ENCODE measurements around the gene UCK2.

- TF ChIP-seq, protein P1, sequence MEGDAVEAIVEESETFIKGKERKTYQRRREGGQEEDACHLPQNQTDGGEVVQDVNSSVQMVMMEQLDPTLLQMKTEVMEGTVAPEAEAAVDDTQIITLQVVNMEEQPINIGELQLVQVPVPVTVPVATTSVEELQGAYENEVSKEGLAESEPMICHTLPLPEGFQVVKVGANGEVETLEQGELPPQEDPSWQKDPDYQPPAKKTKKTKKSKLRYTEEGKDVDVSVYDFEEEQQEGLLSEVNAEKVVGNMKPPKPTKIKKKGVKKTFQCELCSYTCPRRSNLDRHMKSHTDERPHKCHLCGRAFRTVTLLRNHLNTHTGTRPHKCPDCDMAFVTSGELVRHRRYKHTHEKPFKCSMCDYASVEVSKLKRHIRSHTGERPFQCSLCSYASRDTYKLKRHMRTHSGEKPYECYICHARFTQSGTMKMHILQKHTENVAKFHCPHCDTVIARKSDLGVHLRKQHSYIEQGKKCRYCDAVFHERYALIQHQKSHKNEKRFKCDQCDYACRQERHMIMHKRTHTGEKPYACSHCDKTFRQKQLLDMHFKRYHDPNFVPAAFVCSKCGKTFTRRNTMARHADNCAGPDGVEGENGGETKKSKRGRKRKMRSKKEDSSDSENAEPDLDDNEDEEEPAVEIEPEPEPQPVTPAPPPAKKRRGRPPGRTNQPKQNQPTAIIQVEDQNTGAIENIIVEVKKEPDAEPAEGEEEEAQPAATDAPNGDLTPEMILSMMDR (IDR thresholded peaks at IDR 0.05; ENCODE audit: insufficient read depth, low read length): no peak
- TF ChIP-seq POLR2AphosphoS5 (IDR thresholded peaks at IDR 0.05; ENCODE audit: low read depth) (no peak), GABPA (IDR thresholded peaks at IDR 0.05; ENCODE audit: low read depth) (no peak)
Observed at GRCh38 chr1:165893507-165893906, 66.1 kb downstream of the UCK2 start.
